Spleen (tissue), 11 donors: ENCODE measurements around the gene SUSD2. TPM values are rescaled to one million over a fixed set of nuclear protein-coding genes. Genes with fewer than 3 reads are reported as not detected.

Source experiments
- DNase-seq: peaks from one replicate; pipeline ENCODE4 v3.0.0-alpha.2; 2020
- H3K27ac ChIP-seq, 8 donors: fragments of 200-600 bp; sonication (generic) in 7 of 8; 1 replicate in 4 of 8; 2 replicates in 4 of 8; pipeline versions ENCODE4 v1.5.0 to v1.8.0; 2016 to 2021; ENCODE audit warnings: inconsistent platforms in 4 of 8, mild to moderate bottlenecking in 4 of 8, moderate library complexity in 1 of 8
- H3K27me3 ChIP-seq, 7 donors: fragments of 200-600 bp; sonication (generic) in 6 of 7; replicated peaks in 1 of 7; 1 replicate in 4 of 7; 2 replicates in 3 of 7; pipeline versions ENCODE4 v1.5.0 to v1.8.0; 2016 to 2021; ENCODE audit warnings: inconsistent platforms in 3 of 7, mild to moderate bottlenecking in 1 of 7
- H3K36me3 ChIP-seq, 6 donors: fragments of 200-600 bp; sonication (generic) in 5 of 6; 1 replicate in 4 of 6; 2 replicates in 2 of 6; pipeline versions ENCODE4 v1.5.0 to v1.8.0; 2016 to 2021; ENCODE audit warnings: inconsistent platforms in 2 of 6
- H3K4me1 ChIP-seq, 6 donors: fragments of 200-600 bp; sonication (generic) in 5 of 6; 1 replicate in 3 of 6; 2 replicates in 3 of 6; pipeline versions ENCODE4 v1.5.0 to v1.8.0; 2016 to 2021; ENCODE audit warnings: inconsistent platforms in 3 of 6
- H3K4me3 ChIP-seq, 8 donors: fragments of 200-600 bp; sonication (generic) in 7 of 8; 1 replicate in 4 of 8; 2 replicates in 4 of 8; pipeline versions ENCODE4 v1.5.0 to v1.8.0; 2016 to 2021; ENCODE audit warnings: inconsistent platforms in 4 of 8, mild to moderate bottlenecking in 4 of 8, moderate library complexity in 2 of 8
- H3K9me3 ChIP-seq, 8 donors: fragments of 200-600 bp; sonication (generic) in 7 of 8; 1 replicate in 4 of 8; 2 replicates in 4 of 8; pipeline versions ENCODE4 v1.5.0 to v1.8.0; 2016 to 2021; ENCODE audit warnings: inconsistent platforms in 4 of 8
- CTCF ChIP-seq, 11 experiments: fragments of 200-600 bp in 7 of 11; fragments of 450-650 bp in 4 of 11; sonication (generic) in 4 of 11; IDR thresholded peaks in 8 of 11; conservative IDR thresholded peaks in 3 of 11; 1 replicate in 7 of 11; 2 replicates in 4 of 11; pipeline versions ENCODE4 v1.4.0 to v1.8.0; 2016 to 2021; ENCODE audit warnings: antibody characterized with exemption in 11 of 11, inconsistent platforms in 4 of 11, mild to moderate bottlenecking in 1 of 11
- POLR2A ChIP-seq, 3 donors: fragments of 450-650 bp; IDR thresholded peaks; one replicate each; pipeline ENCODE4 v1.5.1; 2017; ENCODE audit warnings: antibody characterized with exemption in 3 of 3, mild to moderate bottlenecking in 1 of 3
- POLR2AphosphoS5 ChIP-seq, 3 donors: sonication (generic); formaldehyde crosslinking; IDR thresholded peaks; one replicate each; pipeline ENCODE4 v1.5.1; 2017; ENCODE audit warnings: antibody characterized with exemption in 3 of 3
- WGBS, 5 donors: extraction: QIAGEN DNeasy Blood & Tissue Kit in 3 of 5; methylation state at CpG; one replicate each; pipeline versions ENCODE4 v1.1.5 to v1.1.7; 2013 to 2018; 5-methylcytosine and 5-hydroxymethylcytosine counted together
- intact Hi-C: fragments of 100-400 bp; cut with DNase I; formaldehyde crosslinking; loops from one replicate; pipeline ENCODE4 v1.15.0; 2023; ENCODE audit warnings: low total_unique reads
- polyA plus RNA-seq, 3 donors: library from polyadenylated mRNA; stranded (reverse); fragments of 200-250 nt; gene quantifications; one replicate each; pipeline ENCODE4 v1.2.1, GENCODE V29; 2013
- total RNA-seq, 7 donors: library from RNA; depleted of rRNA in 3 of 7; stranded (reverse); fragments of >200 nt in 3 of 7; fragmentation: NEBNext Ultra II Directional in 4 of 7; extraction: Animal tissue kit (Norgen Biotek cat#: 25700) in 4 of 7; gene quantifications; one replicate each; pipeline versions ENCODE4 v1.1.0 to v1.2.1, GENCODE V29; 2016 to 2021
- donor health status: healthy with polysubstance abuse.
- donor health status: DM: no; HTN: no; CAD: no; lungs with moderate emphysema.
- donor health status: DM: no; HTN: no; CAD: no.
- donor health status: Bipolar disorder and iron deficiency.
- donor health status: healthy.
- donor health status: DM: no; HTN: no; CAD: no.
- donor health status: DM: yes; HTN: yes; CAD: no.

Gene SUSD2
- total and polyA plus RNA-seq, 10 donors: 1.4 to 9.0 (median 3.4) TPM

GRCh38 chr22:24183321-24184031 is 2.2 kb downstream of the SUSD2 start:
- TF ChIP-seq POLR2AphosphoS5 (IDR thresholded peaks at IDR 0.05): no peak
- TF ChIP-seq CTCF (IDR thresholded peaks at IDR 0.05 in 8 of 11, conservative IDR thresholded peaks at IDR 0.05 in 3 of 11): no peak
- TF ChIP-seq POLR2A (IDR thresholded peaks at IDR 0.05): no peak
- peaks cover 0 to 35% (median 4%) of the 10 kb centered on the region in 6 donors for H3K4me1 ChIP-seq
- peak; percentile 74 for DNase-seq
- no peaks in the 10 kb centered on the region for H3K27me3 ChIP-seq
- peaks cover 0 to 35% (median 4%) of the 10 kb centered on the region in 6 donors for H3K36me3 ChIP-seq
- no peaks in the 10 kb centered on the region for H3K9me3 ChIP-seq
- H3K27ac ChIP-seq: no peak overlapping the region
- WGBS, 5 donors: 67 to 91% (median 74%) methylated on average over 16 to 24 of the region's 24 CpGs
- H3K4me3 ChIP-seq: no peak overlapping the region
- intact Hi-C loops: no loop called here

GRCh38 chr22:24184057-24184798 is 2.9 kb downstream of the SUSD2 start:
- H3K27ac ChIP-seq: no peak overlapping the region
- peak; percentile 55 for DNase-seq
- H3K9me3 ChIP-seq: no peaks in the 10 kb centered on the region
- TF ChIP-seq CTCF (IDR thresholded peaks at IDR 0.05 in 8 of 11, conservative IDR thresholded peaks at IDR 0.05 in 3 of 11) (no peak), POLR2A (IDR thresholded peaks at IDR 0.05) (no peak)
- intact Hi-C loops: no loop called here
- H3K36me3 ChIP-seq: peaks cover 0 to 28% (median 0%) of the 10 kb centered on the region in 6 donors
- 76 to 92% (median 89%) methylated on average over 16 of the region's 16 CpGs for WGBS, 5 donors
- no peaks in the 10 kb centered on the region for H3K27me3 ChIP-seq
- H3K4me1 ChIP-seq: peaks cover 0 to 37% (median 5%) of the 10 kb centered on the region in 6 donors
- no peak overlapping the region for H3K4me3 ChIP-seq

GRCh38 chr22:24185001-24185500 is 3.8 kb downstream of the SUSD2 start:
- H3K27me3 ChIP-seq: no peaks in the 10 kb centered on the region
- no peak for TF ChIP-seq POLR2AphosphoS5 (IDR thresholded peaks at IDR 0.05)
- no peak for TF ChIP-seq POLR2A (IDR thresholded peaks at IDR 0.05)
- TF ChIP-seq CTCF (IDR thresholded peaks at IDR 0.05 in 8 of 11, conservative IDR thresholded peaks at IDR 0.05 in 3 of 11): no peak
- H3K27ac ChIP-seq: no peak overlapping the region
- peaks cover 0 to 20% (median 0%) of the 10 kb centered on the region in 6 donors for H3K36me3 ChIP-seq
- H3K4me3 ChIP-seq: no peak overlapping the region
- intact Hi-C loops: loop anchor here (5.0 kb wide), 1 partner anchor 62 kb away; the partner anchor contains the start of gene GGT5
- no peaks in the 10 kb centered on the region for H3K9me3 ChIP-seq
- no peak for DNase-seq
- 84 to 94% (median 86%) methylated on average over 4 to 16 of the region's 16 CpGs for WGBS, 5 donors
- peaks cover 0 to 46% (median 7%) of the 10 kb centered on the region in 6 donors for H3K4me1 ChIP-seq
